Measurements from ENCODE around the gene ACAD10. TPM values are rescaled to one million over a fixed set of nuclear protein-coding genes. Genes with fewer than 3 reads are reported as not detected.
A peak's percentile ranks its signal among the peaks of the same experiment; 100 is the strongest.

ACAD10 gene
- total and polyA plus RNA-seq, 8 donors = 8.6 to 32.4 (median 16.2) TPM

GRCh38 chr12:111754671-111755070, 68.8 kb downstream of the ACAD10 start:
- ATAC-seq = peak in 2 of 4 donors; percentile 12 to 24
- no peaks in the 10 kb centered on the region for H3K27me3 ChIP-seq
- no peak overlapping the region for H3K4me3 ChIP-seq
- peak in 5 of 6 donors; percentile 34 to 60 (median 44) for DNase-seq
- H3K27ac ChIP-seq = peak overlapping the region in 1 of 4 donors; percentile 11
- no peak for FAIRE-seq
- TF ChIP-seq CTCF (IDR thresholded peaks at IDR 0.05) = no peak
- no peaks in the 10 kb centered on the region for H3K9me3 ChIP-seq
- WGBS, 2 donors = 45 to 47% methylated on average over 8 of the region's 8 CpGs
- H3K36me3 ChIP-seq = peaks cover 0 to 8% (median 0%) of the 10 kb centered on the region in 3 donors
- intact Hi-C loops (cut with DNase I) = loop anchor here in 2 of 3 donors (5.0 kb wide), 1 partner anchor 33 kb away; no protein-coding TSS in a partner anchor
- H3K4me1 ChIP-seq = peaks cover 13 to 29% (median 16%) of the 10 kb centered on the region in 3 donors

- Histone ChIP-seq H3K4me1 (peaks cover 13 to 29% (median 16%) of the 10 kb centered on the region in 3 donors), H3K27me3 (no peaks in the 10 kb centered on the region), H3K4me3 (no peak overlapping the region), H3K27ac (peak overlapping the region in 1 of 4 donors; percentile 89), H3K9me3 (no peaks in the 10 kb centered on the region), H3K36me3 (peaks cover 0 to under 1% (median 0%) of the 10 kb centered on the region in 3 donors)
- intact Hi-C loops (cut with DNase I) = no loop called here
- no peak for TF ChIP-seq CTCF (IDR thresholded peaks at IDR 0.05)
- peak in 1 of 6 donors; percentile 45 for DNase-seq
- ATAC-seq = no peak
- no peak for FAIRE-seq
- WGBS, 2 donors = 93 to 96% methylated on average over 15 of the region's 15 CpGs
These were observed 70.3 kb downstream of the ACAD10 start for GRCh38 chr12:111756196-111756595.

DNA sequence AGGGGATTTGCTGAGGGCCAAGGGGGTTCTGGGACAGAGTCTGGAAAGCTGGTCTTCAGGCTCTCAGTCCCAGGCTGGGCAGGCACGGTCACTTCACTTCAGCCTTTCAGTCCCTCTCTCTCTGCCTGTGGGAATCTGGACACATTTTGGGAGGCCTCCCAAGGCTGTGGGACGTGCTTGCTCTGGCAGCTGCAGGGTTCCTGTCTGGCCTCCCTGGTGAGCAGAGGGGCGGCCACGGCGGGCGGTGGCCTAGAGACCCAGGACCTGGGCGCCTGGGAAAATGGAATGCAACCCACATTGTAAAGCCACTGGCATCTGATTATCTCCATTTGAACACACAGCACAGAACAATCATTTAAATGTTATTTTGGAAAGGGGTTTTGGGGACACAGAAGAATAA, 70.8 kb downstream of the ACAD10 start:
- intact Hi-C loops (cut with DNase I) = no loop called here
- Histone ChIP-seq H3K4me3 (no peak overlapping the region), H3K9me3 (no peaks in the 10 kb centered on the region), H3K27me3 (no peaks in the 10 kb centered on the region), H3K36me3 (no peaks in the 10 kb centered on the region), H3K4me1 (peaks cover 13 to 29% (median 16%) of the 10 kb centered on the region in 3 donors), H3K27ac (peak overlapping the region in 2 of 4 donors; percentile 6 to 89)
- no peak for TF ChIP-seq CTCF (IDR thresholded peaks at IDR 0.05)
- DNase-seq (no peak), ATAC-seq (no peak), FAIRE-seq (no peak)
- WGBS, 2 donors = 70 to 72% methylated on average over 7 of the region's 7 CpGs

GRCh38 chr12:111757361-111758119, 71.7 kb downstream of the ACAD10 start:
- no peak for FAIRE-seq
- intact Hi-C loops (cut with DNase I) = no loop called here

More at GRCh38 chr12:111757361-111758119, 71.7 kb downstream of the ACAD10 start:
- Histone ChIP-seq H3K4me1 (peaks cover 13 to 29% (median 16%) of the 10 kb centered on the region in 3 donors), H3K27ac (peak overlapping the region; percentile 6 to 89 (median 58)), H3K4me3 (no peak overlapping the region), H3K27me3 (no peaks in the 10 kb centered on the region), H3K9me3 (no peaks in the 10 kb centered on the region), H3K36me3 (no peaks in the 10 kb centered on the region)
- peak; percentile 58 to 81 (median 78) for DNase-seq
- peak; percentile 62 to 80 (median 68) for ATAC-seq
- TF ChIP-seq CTCF (IDR thresholded peaks at IDR 0.05) = no peak
- WGBS, 2 donors = 39 to 40% methylated on average over 15 of the region's 15 CpGs
